GM23248 (cell line): ENCODE measurements around the gene DSC3. TPM values are rescaled to one million over a fixed set of nuclear protein-coding genes. Genes with fewer than 3 reads are reported as not detected.

Experiments used
- DNase-seq: peaks from one replicate; pipeline ENCODE4 v3.0.0-alpha.2; 2015
- H2AFZ ChIP-seq: fragments of 200-600 bp; sonication (generic); 2 replicates; pipeline ENCODE4 v1.6.1; 2016; ENCODE audit warnings: antibody characterized with exemption
- H3F3A ChIP-seq: fragments of 200-600 bp; sonication (generic); 2 replicates; pipeline ENCODE4 v1.6.1; 2016; ENCODE audit warnings: mild to moderate bottlenecking, antibody characterized with exemption, mixed run types; ENCODE audit not compliant: insufficient read depth
- H3K27ac ChIP-seq: fragments of 200-600 bp; sonication (generic); 2 replicates; pipeline ENCODE4 v1.5.1; 2016; ENCODE audit warnings: mild to moderate bottlenecking
- H3K27me3 ChIP-seq: fragments of 200-600 bp; sonication (generic); replicated peaks from 2 replicates; pipeline ENCODE4 v1.6.1; 2016; ENCODE audit warnings: mild to moderate bottlenecking; ENCODE audit not compliant: insufficient read depth
- H3K36me3 ChIP-seq: fragments of 200-600 bp; sonication (generic); 2 replicates; pipeline ENCODE4 v1.6.1; 2016; ENCODE audit warnings: low read depth, mild to moderate bottlenecking
- H3K4me1 ChIP-seq: fragments of 200-600 bp; sonication (generic); 2 replicates; pipeline ENCODE4 v1.6.1; 2016; ENCODE audit warnings: mild to moderate bottlenecking; ENCODE audit not compliant: insufficient read depth
- H3K4me2 ChIP-seq: fragments of 200-600 bp; sonication (generic); one replicate; pipeline ENCODE4 v1.6.1; 2016; ENCODE audit warnings: mild to moderate bottlenecking; ENCODE audit not compliant: unreplicated experiment
- H3K4me3 ChIP-seq: fragments of 200-600 bp; sonication (generic); 2 replicates; pipeline ENCODE4 v1.5.1; 2016; ENCODE audit warnings: mild to moderate bottlenecking
- H3K79me2 ChIP-seq: fragments of 200-600 bp; sonication (generic); 2 replicates; pipeline ENCODE4 v1.6.1; 2016; ENCODE audit warnings: mild to moderate bottlenecking; ENCODE audit not compliant: insufficient read depth
- H3K9ac ChIP-seq: fragments of 200-600 bp; sonication (generic); 2 replicates; pipeline ENCODE4 v1.6.1; 2016; ENCODE audit warnings: mild to moderate bottlenecking
- H3K9me2 ChIP-seq: fragments of 200-600 bp; sonication (generic); 2 replicates; pipeline ENCODE4 v1.6.1; 2016; ENCODE audit warnings: mixed run types, mild to moderate bottlenecking, moderate library complexity; ENCODE audit not compliant: insufficient read depth
- H3K9me3 ChIP-seq: fragments of 200-600 bp; sonication (generic); one replicate; pipeline ENCODE4 v1.6.1; 2017; ENCODE audit warnings: low read depth
- H4K20me1 ChIP-seq: fragments of 200-600 bp; sonication (generic); 2 replicates; pipeline ENCODE4 v1.6.0; 2016; ENCODE audit not compliant: insufficient read depth
- EZH2 ChIP-seq: fragments of 200-600 bp; sonication (generic); IDR thresholded peaks from 2 replicates; pipeline ENCODE4 v1.6.1; 2018; ENCODE audit warnings: antibody characterized with exemption, mild to moderate bottlenecking; ENCODE audit not compliant: insufficient read depth, poor library complexity, severe bottlenecking
- EZH2phosphoT487 ChIP-seq: fragments of 200-600 bp; sonication (generic); IDR thresholded peaks from 2 replicates; pipeline ENCODE4 v1.6.1; 2018; ENCODE audit warnings: antibody characterized with exemption, moderate library complexity, mild to moderate bottlenecking, low read depth; ENCODE audit not compliant: insufficient read depth
- WGBS, 2 experiments: methylation state at CpG; one replicate each; pipeline ENCODE4 v1.1.6; 2015 to 2017; ENCODE audit warnings: low lambda C conversion rate in 2 of 2, low coverage in 1 of 2; ENCODE audit errors: missing lambda C conversion rate in 2 of 2; 5-methylcytosine and 5-hydroxymethylcytosine counted together
- in situ Hi-C: fragments of 300-500 bp; cut with MboI; formaldehyde crosslinking; loops from 2 replicates; pipeline ENCODE4 v1.15.0; 2020
- polyA plus RNA-seq: library from polyadenylated mRNA; unstranded; fragments of >200 nt; fragmentation: Nextera tagmentation; extraction: Ambion mirVana; gene quantifications from 2 replicates; pipeline ENCODE4 v1.2.1, GENCODE V29; 2016
- total RNA-seq: library from RNA; depleted of rRNA; stranded (reverse); fragments of >200 nt; shearing (Covaris generic); gene quantifications from 2 replicates; pipeline ENCODE4 v1.2.3, GENCODE V29; 2014

Gene DSC3
- total and polyA plus RNA-seq, 2 experiments from 2014 or later, result not detected

GRCh38 chr18:31010601-31011000, 31.9 kb downstream of the DSC3 start:
- H3K9me3 ChIP-seq, result no peaks in the 10 kb centered on the region
- no peaks in the 10 kb centered on the region for H3K9me2 ChIP-seq
- no peaks in the 10 kb centered on the region for H4K20me1 ChIP-seq
- H3K27me3 ChIP-seq, result no peaks in the 10 kb centered on the region
- 33 to 34% methylated on average over 4 of the region's 4 CpGs for WGBS, 2 experiments
- no peak overlapping the region for H3K9ac ChIP-seq
- no peaks in the 10 kb centered on the region for H3K79me2 ChIP-seq
- no peak overlapping the region for H3K4me3 ChIP-seq
- TF ChIP-seq EZH2phosphoT487, result no peak
- TF ChIP-seq EZH2, result no peak
- H3F3A ChIP-seq, result no peaks in the 10 kb centered on the region
- no peak overlapping the region for H2AFZ ChIP-seq
- DNase-seq, result no peak
- H3K4me2 ChIP-seq, result no peak overlapping the region
- in situ Hi-C loops, result no loop called here
- H3K36me3 ChIP-seq, result no peaks in the 10 kb centered on the region
- no peak overlapping the region for H3K27ac ChIP-seq
- H3K4me1 ChIP-seq, result no peaks in the 10 kb centered on the region

DNA sequence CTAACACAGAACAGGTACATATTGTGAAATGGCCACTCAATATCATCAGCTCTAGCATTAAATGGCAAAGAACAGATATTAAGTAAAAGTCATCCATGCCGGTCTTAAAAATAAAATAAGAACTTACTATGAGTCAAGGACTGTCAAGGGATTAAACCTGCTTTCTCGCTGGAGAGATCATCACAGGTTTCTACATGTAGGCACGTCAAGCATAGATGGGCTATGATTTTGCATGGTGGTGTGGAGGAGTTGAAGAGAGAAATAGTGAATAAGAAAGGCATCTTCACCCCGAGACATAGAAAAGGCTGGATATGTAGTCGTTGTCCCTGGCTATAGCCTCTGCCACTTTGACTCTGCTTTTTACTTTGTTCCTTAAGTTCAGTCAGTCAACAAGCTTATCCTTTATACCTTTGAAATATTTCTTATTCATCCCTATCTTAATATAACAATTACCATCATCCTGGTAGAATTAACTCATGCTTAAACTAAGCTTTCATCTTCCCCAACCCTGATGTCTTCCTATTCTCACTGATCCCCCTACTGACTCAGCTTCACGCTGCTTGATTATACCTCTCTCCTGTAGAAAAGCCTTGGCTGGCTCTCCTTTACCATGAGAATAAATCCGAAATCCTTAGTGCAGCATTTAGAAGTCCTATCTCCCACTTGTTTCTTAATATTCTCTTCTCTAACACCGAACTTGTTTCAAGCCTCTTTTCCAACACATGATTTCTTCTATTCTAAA, 42.5 kb downstream of the DSC3 start:
- in situ Hi-C loops, result no loop called here
- H3K36me3 ChIP-seq, result no peaks in the 10 kb centered on the region
- H4K20me1 ChIP-seq, result no peaks in the 10 kb centered on the region
- H3K27me3 ChIP-seq, result no peaks in the 10 kb centered on the region
- TF ChIP-seq EZH2phosphoT487, result no peak
- TF ChIP-seq EZH2, result no peak
- no peaks in the 10 kb centered on the region for H3K9me2 ChIP-seq
- 9 to 12% methylated on average over 8 of the region's 8 CpGs for WGBS, 2 experiments
- H3K4me1 ChIP-seq, result no peaks in the 10 kb centered on the region
- H3K27ac ChIP-seq, result no peak overlapping the region
- no peak for DNase-seq
- no peak overlapping the region for H3K9ac ChIP-seq
- H3K4me2 ChIP-seq, result no peak overlapping the region
- no peaks in the 10 kb centered on the region for H3F3A ChIP-seq
- no peaks in the 10 kb centered on the region for H3K79me2 ChIP-seq
- no peaks in the 10 kb centered on the region for H3K9me3 ChIP-seq
- no peak overlapping the region for H2AFZ ChIP-seq
- no peak overlapping the region for H3K4me3 ChIP-seq

- no peak for DNase-seq
- no peaks in the 10 kb centered on the region for H4K20me1 ChIP-seq
- H3F3A ChIP-seq, result no peaks in the 10 kb centered on the region
- WGBS, 2 experiments, result 10 to 21% methylated on average over 2 of the region's 2 CpGs
- H3K9me2 ChIP-seq, result no peaks in the 10 kb centered on the region
- H3K4me2 ChIP-seq, result no peak overlapping the region
- in situ Hi-C loops, result no loop called here
- H3K27me3 ChIP-seq, result no peaks in the 10 kb centered on the region
- H3K4me3 ChIP-seq, result no peak overlapping the region
- TF ChIP-seq EZH2, result no peak
- TF ChIP-seq EZH2phosphoT487, result no peak
- no peak overlapping the region for H3K9ac ChIP-seq
- no peaks in the 10 kb centered on the region for H3K36me3 ChIP-seq
- no peaks in the 10 kb centered on the region for H3K4me1 ChIP-seq
- no peaks in the 10 kb centered on the region for H3K9me3 ChIP-seq
- H3K27ac ChIP-seq, result no peak overlapping the region
- H2AFZ ChIP-seq, result no peak overlapping the region
- no peaks in the 10 kb centered on the region for H3K79me2 ChIP-seq
Measured at GRCh38 chr18:30999186-30999585, 43.4 kb downstream of the DSC3 start.

DNA sequence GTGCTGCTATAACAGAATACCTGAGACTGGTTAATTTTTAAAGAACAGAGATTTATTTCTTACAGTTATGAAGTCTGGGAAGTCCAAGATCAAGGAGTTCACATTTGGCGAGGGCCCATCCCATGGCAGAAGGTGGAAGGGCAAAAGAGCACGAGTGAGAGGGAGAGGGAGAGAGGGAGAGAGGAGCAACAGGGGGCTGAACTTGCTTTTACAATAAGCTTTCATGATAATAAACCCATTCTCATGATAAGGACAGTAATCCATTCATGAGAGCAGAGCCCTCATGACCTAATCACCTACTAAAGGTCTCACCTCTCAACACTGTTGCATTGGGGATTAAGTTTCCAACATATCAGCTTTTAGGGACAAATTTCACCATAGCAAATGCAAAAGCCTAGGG, 45.3 kb downstream of the DSC3 start:
- Histone ChIP-seq H3K4me3 (no peak overlapping the region), H3K79me2 (no peaks in the 10 kb centered on the region), H3K4me1 (no peaks in the 10 kb centered on the region), H3K9ac (no peak overlapping the region), H3K4me2 (no peak overlapping the region), H3K9me2 (no peaks in the 10 kb centered on the region), H3K36me3 (no peaks in the 10 kb centered on the region), H3F3A (no peaks in the 10 kb centered on the region), H3K27me3 (no peaks in the 10 kb centered on the region), H2AFZ (no peak overlapping the region), H4K20me1 (no peaks in the 10 kb centered on the region), H3K9me3 (peaks cover 5% of the 10 kb centered on the region), H3K27ac (no peak overlapping the region)
- DNase-seq, result no peak
- 8 to 10% methylated on average over 2 of the region's 2 CpGs for WGBS, 2 experiments
- in situ Hi-C loops, result no loop called here
- TF ChIP-seq EZH2 (no peak), EZH2phosphoT487 (no peak)

DNA sequence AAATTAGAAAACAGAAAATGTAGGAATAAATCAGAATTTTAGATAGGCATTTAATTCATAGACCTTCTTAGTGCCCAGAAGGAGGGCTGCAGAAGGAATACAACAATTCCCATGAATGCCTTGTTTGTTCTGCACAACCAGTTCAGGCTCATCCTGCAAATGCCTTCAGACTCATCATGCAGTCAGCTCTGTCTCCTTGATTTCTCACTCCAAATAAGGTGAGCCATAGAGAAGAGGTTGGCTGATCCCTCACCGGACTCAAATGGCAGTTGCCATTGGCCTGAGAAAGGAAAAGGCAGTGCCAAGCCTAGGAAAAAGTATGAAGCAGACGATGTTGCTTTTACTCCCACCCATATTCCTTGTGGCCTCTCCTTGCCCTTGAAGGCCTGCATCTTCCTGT, 50.3 kb downstream of the DSC3 start:
- no peak overlapping the region for H3K4me2 ChIP-seq
- H3K4me3 ChIP-seq, result no peak overlapping the region
- H3K9me2 ChIP-seq, result no peaks in the 10 kb centered on the region
- H3K36me3 ChIP-seq, result no peaks in the 10 kb centered on the region
- no peak for DNase-seq
- no peaks in the 10 kb centered on the region for H3K79me2 ChIP-seq
- H2AFZ ChIP-seq, result no peak overlapping the region
- H3F3A ChIP-seq, result no peaks in the 10 kb centered on the region
- WGBS, 2 experiments, result 11 to 17% methylated on average over 2 of the region's 2 CpGs
- no peak overlapping the region for H3K27ac ChIP-seq
- no peak overlapping the region for H3K9ac ChIP-seq
- H3K27me3 ChIP-seq, result no peaks in the 10 kb centered on the region
- no peak for TF ChIP-seq EZH2phosphoT487
- TF ChIP-seq EZH2, result no peak
- in situ Hi-C loops, result no loop called here
- H3K9me3 ChIP-seq, result peaks cover 5% of the 10 kb centered on the region
- no peaks in the 10 kb centered on the region for H3K4me1 ChIP-seq
- H4K20me1 ChIP-seq, result no peaks in the 10 kb centered on the region
